Upper lobe of right lung (tissue), 1 donor: Measurements from ENCODE around the gene PODXL. TPM values are rescaled to one million over a fixed set of nuclear protein-coding genes. Genes with fewer than 3 reads are reported as not detected.

Experiments
- ATAC-seq: fragments of 200-7000 bp; cut with Tn5 transposase; one replicate; pipeline ENCODE4 v1.9.1; 2020; ENCODE audit warnings: mild to moderate bottlenecking, moderate library complexity
- DNase-seq: peaks from one replicate; pipeline ENCODE4 v3.0.0-alpha.2; 2020
- H3K27ac ChIP-seq: fragments of 200-600 bp; one replicate; pipeline ENCODE4 v1.8.0; 2022
- H3K27me3 ChIP-seq: fragments of 200-600 bp; one replicate; pipeline ENCODE4 v1.8.0; 2022; ENCODE audit warnings: mild to moderate bottlenecking
- H3K36me3 ChIP-seq: fragments of 200-600 bp; one replicate; pipeline ENCODE4 v1.8.0; 2022
- H3K4me1 ChIP-seq: fragments of 200-600 bp; one replicate; pipeline ENCODE4 v1.8.0; 2022
- H3K4me3 ChIP-seq: fragments of 200-600 bp; one replicate; pipeline ENCODE4 v1.8.0; 2022; ENCODE audit warnings: mild to moderate bottlenecking
- H3K9me3 ChIP-seq: fragments of 200-600 bp; one replicate; pipeline ENCODE4 v1.8.0; 2022
- CTCF ChIP-seq: fragments of 200-600 bp; IDR thresholded peaks from one replicate; pipeline ENCODE4 v1.8.0; 2022; ENCODE audit warnings: antibody characterized with exemption
- intact Hi-C: fragments of 100-400 bp; cut with DNase I; formaldehyde crosslinking; loops from one replicate; pipeline ENCODE4 v1.11.0; 2022
- total RNA-seq: library from RNA; stranded (reverse); fragmentation: NEBNext Ultra II Directional; extraction: Animal tissue kit (Norgen Biotek cat#: 25700); gene quantifications from one replicate; pipeline ENCODE4 v1.2.1, GENCODE V29; 2021
- donor health status: DM: no; HTN: yes; CAD: no; lungs with severe emphysema.

Gene PODXL
- total RNA-seq, 1 donor from 2014 or later = 99.9 TPM

DNA sequence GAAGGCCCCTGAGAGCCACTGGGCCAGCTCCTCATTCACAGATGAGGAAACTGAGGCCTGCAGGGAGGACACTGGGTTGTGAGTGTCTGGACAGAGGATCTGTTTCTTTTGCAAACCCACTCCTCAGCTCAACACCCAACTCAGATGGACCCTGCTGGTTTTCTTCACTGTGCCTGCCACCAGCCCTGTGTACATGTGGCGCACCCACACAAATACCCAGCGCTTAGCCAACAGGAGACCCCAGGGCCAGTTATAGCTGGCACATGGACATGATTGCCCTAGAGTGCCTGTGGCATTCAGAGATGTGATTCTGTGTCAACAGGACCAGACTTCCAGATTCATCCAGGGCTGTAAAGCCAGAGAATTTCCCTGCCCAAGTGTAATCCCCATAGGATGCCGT lies 12.4 kb downstream of the PODXL start:
- Histone ChIP-seq H3K9me3 (no peaks in the 10 kb centered on the region), H3K27me3 (no peaks in the 10 kb centered on the region), H3K27ac (peak overlapping the region; percentile 11), H3K4me3 (no peak overlapping the region), H3K4me1 (peaks cover 26% of the 10 kb centered on the region), H3K36me3 (no peaks in the 10 kb centered on the region)
- intact Hi-C loops = loop anchor here (10.0 kb wide), 1 partner anchor 111 kb away; no protein-coding TSS in a partner anchor
- no peak for TF ChIP-seq CTCF
- ATAC-seq = no peak
- DNase-seq = peak; percentile 25

GRCh38 chr7:131543298-131543697 lies 13.1 kb downstream of the PODXL start:
- H3K36me3 ChIP-seq = no peaks in the 10 kb centered on the region
- no peaks in the 10 kb centered on the region for H3K27me3 ChIP-seq
- H3K27ac ChIP-seq = no peak overlapping the region
- TF ChIP-seq CTCF = no peak
- no peaks in the 10 kb centered on the region for H3K9me3 ChIP-seq
- ATAC-seq = no peak
- intact Hi-C loops = loop anchor here (10.0 kb wide), 1 partner anchor 112 kb away; no protein-coding TSS in a partner anchor
- H3K4me1 ChIP-seq = peaks cover 26% of the 10 kb centered on the region
- no peak overlapping the region for H3K4me3 ChIP-seq
- peak; percentile 28 for DNase-seq

DNA sequence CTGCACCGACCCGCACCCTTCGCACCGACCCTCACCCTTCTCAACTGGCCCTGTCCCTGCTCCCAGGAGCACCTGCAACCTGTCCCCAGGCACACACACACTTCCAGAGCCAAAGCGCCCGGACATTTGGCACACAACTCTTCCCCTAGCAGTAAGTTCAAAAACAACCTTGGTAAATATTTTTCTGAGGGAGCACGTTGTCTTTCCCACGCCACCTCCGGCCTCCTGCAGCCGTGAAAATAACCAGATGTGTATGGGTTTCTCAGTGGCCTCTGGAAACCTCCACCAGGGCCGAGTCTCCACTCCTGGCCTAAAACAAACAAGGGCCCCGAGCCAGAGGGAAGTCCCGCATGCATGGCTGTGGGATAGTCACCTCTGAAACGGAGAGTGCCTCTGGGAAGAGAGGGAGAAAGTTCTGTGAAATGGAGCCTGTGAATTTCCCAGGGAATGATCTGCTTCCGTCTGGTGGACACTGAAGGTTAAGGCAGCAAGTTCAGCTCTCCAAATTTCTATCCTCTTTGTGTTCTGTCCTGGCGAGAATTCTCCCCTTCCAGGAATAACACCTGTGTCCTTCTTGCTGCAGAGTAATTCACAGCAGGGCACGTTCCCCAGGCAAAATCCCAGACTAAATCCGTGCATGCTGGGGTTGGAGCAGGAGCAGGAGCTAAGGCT lies 15.8 kb downstream of the PODXL start:
- H3K4me1 ChIP-seq = peaks cover 19% of the 10 kb centered on the region
- peak overlapping the region; percentile 37 for H3K27ac ChIP-seq
- no peaks in the 10 kb centered on the region for H3K27me3 ChIP-seq
- TF ChIP-seq CTCF = peak; percentile 16
- DNase-seq = peak; percentile 63
- no peaks in the 10 kb centered on the region for H3K9me3 ChIP-seq
- no peaks in the 10 kb centered on the region for H3K36me3 ChIP-seq
- peak; percentile 35 for ATAC-seq
- intact Hi-C loops = loop anchor here (10.0 kb wide), 1 partner anchor 114 kb away; no protein-coding TSS in a partner anchor
- H3K4me3 ChIP-seq = no peak overlapping the region

- intact Hi-C loops = no loop called here
- TF ChIP-seq CTCF = no peak
- Histone ChIP-seq H3K27me3 (no peaks in the 10 kb centered on the region), H3K36me3 (no peaks in the 10 kb centered on the region), H3K27ac (no peak overlapping the region), H3K4me3 (no peak overlapping the region), H3K4me1 (peaks cover 9% of the 10 kb centered on the region), H3K9me3 (no peaks in the 10 kb centered on the region)
- ATAC-seq (no peak), DNase-seq (peak; percentile 46)
Observed at GRCh38 chr7:131538813-131539179, 17.6 kb downstream of the PODXL start.

- Histone ChIP-seq H3K9me3 (no peaks in the 10 kb centered on the region), H3K36me3 (no peaks in the 10 kb centered on the region), H3K4me3 (no peak overlapping the region), H3K27ac (no peak overlapping the region), H3K27me3 (no peaks in the 10 kb centered on the region), H3K4me1 (peaks cover 9% of the 10 kb centered on the region)
- intact Hi-C loops = no loop called here
- peak; percentile 42 for DNase-seq
- no peak for ATAC-seq
- TF ChIP-seq CTCF = no peak
Observed at GRCh38 chr7:131538071-131538812, 18.2 kb downstream of the PODXL start.
